ENCODE results near the gene FAM111A. TPM values are rescaled to one million over a fixed set of nuclear protein-coding genes. Genes with fewer than 3 reads are reported as not detected.

Gene FAM111A
- total and polyA plus RNA-seq, 2 donors (not counting 3 experiments of a cell fraction or from before 2014, with no cell fraction given): 20.1 to 57.4 TPM

DNA sequence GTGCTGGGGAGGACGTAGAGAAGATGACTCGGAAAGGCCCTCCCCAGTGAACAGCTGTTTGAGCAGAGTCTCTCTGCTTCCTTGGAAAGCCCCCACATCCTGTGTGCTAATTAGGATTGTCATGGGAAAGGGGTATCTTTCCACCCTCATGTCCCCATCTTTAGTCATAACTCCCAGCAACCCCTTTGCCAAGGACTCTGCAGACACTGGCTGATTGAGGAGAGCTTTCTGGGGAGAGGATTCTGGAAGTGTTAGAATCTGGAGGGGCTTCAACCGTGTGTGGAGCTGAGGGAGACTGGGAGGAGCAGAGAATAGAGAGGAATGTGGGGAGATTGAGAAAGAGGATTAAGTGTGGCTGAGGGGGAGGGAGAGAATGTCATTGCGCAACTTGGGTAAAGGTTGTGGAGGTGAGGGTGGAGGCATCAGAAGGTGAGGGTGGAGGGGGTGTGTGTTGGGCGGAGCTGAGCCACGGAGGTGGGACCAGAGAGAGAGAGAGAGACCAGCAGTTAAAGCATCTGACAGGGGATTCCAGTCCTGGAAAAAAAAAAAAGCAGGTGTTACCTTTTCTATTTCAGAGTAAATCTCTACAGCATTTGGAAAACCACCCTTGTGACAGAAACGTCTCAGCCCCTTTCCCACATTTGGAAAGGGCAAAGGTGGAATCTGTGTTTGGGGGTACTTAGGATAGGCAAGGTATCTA lies 31.5 kb downstream of the FAM111A start:
- Histone ChIP-seq H3K27me3 (ENCODE audit: control insufficient read depth in 2 of 2, insufficient read depth in 2 of 2, low read length in 2 of 2) (peaks cover 38 to 43% of the 10 kb centered on the region in 2 experiments), H3K4me1 (ENCODE audit: control insufficient read depth, extremely low read depth, insufficient read depth, low read length) (peaks cover 8% of the 10 kb centered on the region), H3K9me1 (replicated peaks; ENCODE audit: control insufficient read depth, extremely low read depth, insufficient read depth, low read length) (no peaks in the 10 kb centered on the region), H4K20me1 (replicated peaks; ENCODE audit: control insufficient read depth, extremely low read depth, insufficient read depth, low read length) (no peaks in the 10 kb centered on the region), H3K79me2 (ENCODE audit: control insufficient read depth, insufficient read depth, low read length) (no peaks in the 10 kb centered on the region), H2AFZ (ENCODE audit: low read depth, low read length) (no peak overlapping the region), H3K4me2 (ENCODE audit: insufficient read depth, low read length) (no peak overlapping the region), H3K4me3 (replicated peaks in 1 of 3; ENCODE audit: insufficient read depth in 1 of 3, low read depth in 1 of 3, low read length in 3 of 3) (no peak overlapping the region), H3K27ac (ENCODE audit: insufficient read depth, low read depth, low read length) (no peak overlapping the region), H3K9me3 (replicated peaks; ENCODE audit: control insufficient read depth, insufficient read depth, low read length) (no peaks in the 10 kb centered on the region), H3K36me3 (ENCODE audit: control insufficient read depth in 2 of 2, extremely low read depth in 1 of 2, insufficient read depth in 2 of 2, low read length in 2 of 2) (no peaks in the 10 kb centered on the region), H3K9ac (replicated peaks; ENCODE audit: extremely low read depth, insufficient read depth, low read length) (no peak overlapping the region)
- DNase-seq (ENCODE audit: low read depth, low spot score) (no peak), FAIRE-seq (no peak)
- ChIA-PET CTCF (interaction anchor here (0.8 to 2.7 kb wide), 5 partner anchors 11 to 267 kb away, joined by 3 to 21 read pairs (median 4); no protein-coding TSS in a partner anchor), POLR2A (no interaction called here)
- dilution Hi-C loops (cut with MboI; ENCODE audit: extremely low pct_ligation_motif_present, low sequenced_read_pairs): no loop called here
- no peak for TF ChIP-seq POLR2A (IDR thresholded peaks at IDR 0.05; ENCODE audit: low read depth, low read length)
- intact Hi-C loops (cut with micrococcal nuclease): no loop called here
- no TSS peak for BruUV-seq (replicated peaks)

DNA sequence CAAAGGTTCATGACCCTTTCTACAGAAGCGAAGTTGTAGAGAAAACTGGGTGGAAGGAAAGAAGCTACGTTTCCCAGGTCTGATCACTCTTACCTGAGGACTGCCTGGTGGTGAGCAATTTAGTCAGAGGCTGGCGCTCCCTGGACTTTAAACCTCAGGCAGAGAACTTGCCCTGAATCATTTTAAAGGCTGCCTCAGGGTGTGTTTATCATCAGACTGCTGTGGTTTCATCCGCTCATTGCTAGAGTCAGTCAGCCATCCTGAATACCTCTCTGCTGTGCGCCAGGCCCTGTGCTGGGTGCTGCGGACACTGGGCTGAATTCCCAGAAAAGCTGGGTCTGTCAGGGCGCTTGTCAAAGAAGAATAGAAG lies 32.0 kb downstream of the FAM111A start:
- FAIRE-seq (no peak), DNase-seq (ENCODE audit: low read depth, low spot score) (no peak)
- Histone ChIP-seq H3K4me3 (replicated peaks in 1 of 3; ENCODE audit: insufficient read depth in 1 of 3, low read depth in 1 of 3, low read length in 3 of 3) (no peak overlapping the region), H3K4me2 (ENCODE audit: insufficient read depth, low read length) (no peak overlapping the region), H3K36me3 (ENCODE audit: control insufficient read depth in 2 of 2, extremely low read depth in 1 of 2, insufficient read depth in 2 of 2, low read length in 2 of 2) (no peaks in the 10 kb centered on the region), H4K20me1 (replicated peaks; ENCODE audit: control insufficient read depth, extremely low read depth, insufficient read depth, low read length) (no peaks in the 10 kb centered on the region), H3K9ac (replicated peaks; ENCODE audit: extremely low read depth, insufficient read depth, low read length) (no peak overlapping the region), H3K79me2 (ENCODE audit: control insufficient read depth, insufficient read depth, low read length) (no peaks in the 10 kb centered on the region), H3K4me1 (ENCODE audit: control insufficient read depth, extremely low read depth, insufficient read depth, low read length) (peaks cover 8% of the 10 kb centered on the region), H2AFZ (ENCODE audit: low read depth, low read length) (no peak overlapping the region), H3K27ac (ENCODE audit: insufficient read depth, low read depth, low read length) (no peak overlapping the region), H3K27me3 (ENCODE audit: control insufficient read depth in 2 of 2, insufficient read depth in 2 of 2, low read length in 2 of 2) (peaks cover 37 to 44% of the 10 kb centered on the region in 2 experiments), H3K9me3 (replicated peaks; ENCODE audit: control insufficient read depth, insufficient read depth, low read length) (no peaks in the 10 kb centered on the region), H3K9me1 (replicated peaks; ENCODE audit: control insufficient read depth, extremely low read depth, insufficient read depth, low read length) (no peaks in the 10 kb centered on the region)
- intact Hi-C loops (cut with micrococcal nuclease): no loop called here
- BruUV-seq (replicated peaks): no TSS peak
- dilution Hi-C loops (cut with MboI; ENCODE audit: extremely low pct_ligation_motif_present, low sequenced_read_pairs): no loop called here
- ChIA-PET POLR2A (no interaction called here), CTCF (interaction anchor here (1.0 to 2.7 kb wide), 4 partner anchors 10 to 267 kb away, joined by 3 to 21 read pairs (median 4); no protein-coding TSS in a partner anchor)
- TF ChIP-seq GATA2 (IDR thresholded peaks at IDR 0.05; ENCODE audit: insufficient read depth, insufficient read length, low read depth, low read length): no peak
- TF ChIP-seq, protein P1, sequence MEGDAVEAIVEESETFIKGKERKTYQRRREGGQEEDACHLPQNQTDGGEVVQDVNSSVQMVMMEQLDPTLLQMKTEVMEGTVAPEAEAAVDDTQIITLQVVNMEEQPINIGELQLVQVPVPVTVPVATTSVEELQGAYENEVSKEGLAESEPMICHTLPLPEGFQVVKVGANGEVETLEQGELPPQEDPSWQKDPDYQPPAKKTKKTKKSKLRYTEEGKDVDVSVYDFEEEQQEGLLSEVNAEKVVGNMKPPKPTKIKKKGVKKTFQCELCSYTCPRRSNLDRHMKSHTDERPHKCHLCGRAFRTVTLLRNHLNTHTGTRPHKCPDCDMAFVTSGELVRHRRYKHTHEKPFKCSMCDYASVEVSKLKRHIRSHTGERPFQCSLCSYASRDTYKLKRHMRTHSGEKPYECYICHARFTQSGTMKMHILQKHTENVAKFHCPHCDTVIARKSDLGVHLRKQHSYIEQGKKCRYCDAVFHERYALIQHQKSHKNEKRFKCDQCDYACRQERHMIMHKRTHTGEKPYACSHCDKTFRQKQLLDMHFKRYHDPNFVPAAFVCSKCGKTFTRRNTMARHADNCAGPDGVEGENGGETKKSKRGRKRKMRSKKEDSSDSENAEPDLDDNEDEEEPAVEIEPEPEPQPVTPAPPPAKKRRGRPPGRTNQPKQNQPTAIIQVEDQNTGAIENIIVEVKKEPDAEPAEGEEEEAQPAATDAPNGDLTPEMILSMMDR (IDR thresholded peaks at IDR 0.05; ENCODE audit: extremely low read depth in 1 of 2, insufficient read depth in 1 of 2, low read depth in 1 of 2, low read length in 2 of 2): no peak
- no peak for TF ChIP-seq POLR2A (IDR thresholded peaks at IDR 0.05; ENCODE audit: low read depth, low read length)
- no peak for TF ChIP-seq POLR2AphosphoS5 (IDR thresholded peaks at IDR 0.05; ENCODE audit: insufficient read depth, low read depth, low read length)
- TF ChIP-seq JUN (IDR thresholded peaks at IDR 0.05; ENCODE audit: borderline replicate concordance, insufficient read depth, insufficient read length, low read depth): no peak
- no peak for TF ChIP-seq FOS (IDR thresholded peaks at IDR 0.05; ENCODE audit: borderline replicate concordance, insufficient read depth, low read length)
- TF ChIP-seq MYC (IDR thresholded peaks at IDR 0.05; ENCODE audit: low read depth, low read length): no peak
- TF ChIP-seq, protein P2, sequence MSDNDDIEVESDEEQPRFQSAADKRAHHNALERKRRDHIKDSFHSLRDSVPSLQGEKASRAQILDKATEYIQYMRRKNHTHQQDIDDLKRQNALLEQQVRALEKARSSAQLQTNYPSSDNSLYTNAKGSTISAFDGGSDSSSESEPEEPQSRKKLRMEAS (IDR thresholded peaks at IDR 0.05; ENCODE audit: insufficient read depth, insufficient read length): no peak
- no peak for TF ChIP-seq EZH2 (IDR thresholded peaks at IDR 0.05; ENCODE audit: borderline replicate concordance, low read depth, low read length, severe bottlenecking)

Data from endothelial cell of umbilical vein (primary cell).